Measurements from ENCODE around the gene RSPO1.
"Not testable (repeated sequence)": the region's sequence is repeated elsewhere in the genome, so short reads cannot be mapped to it uniquely, and the experiment has no call there.

Gene RSPO1

DNA sequence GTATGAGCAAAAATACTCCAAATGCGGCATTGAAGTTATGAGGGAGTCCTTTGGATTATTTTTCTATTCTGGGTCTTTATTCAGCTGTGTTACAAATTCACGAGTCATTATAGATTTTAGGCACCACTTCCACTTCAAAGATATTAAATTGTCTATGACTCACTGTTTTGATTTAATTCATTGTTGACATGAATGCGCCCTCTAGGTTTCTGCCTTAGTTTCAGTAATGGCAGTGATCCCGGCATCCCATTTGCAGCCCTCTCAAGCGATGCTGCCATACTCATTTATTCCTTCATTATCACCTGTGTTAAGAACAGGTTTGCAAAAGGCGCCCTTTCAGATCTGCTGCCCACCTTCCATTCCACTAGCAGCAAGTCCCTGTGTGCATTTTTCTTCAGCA is 14.0 kb downstream of the RSPO1 start:
- no peak for DNase-seq (ENCODE audit: low read depth in 2 of 2)

DNA sequence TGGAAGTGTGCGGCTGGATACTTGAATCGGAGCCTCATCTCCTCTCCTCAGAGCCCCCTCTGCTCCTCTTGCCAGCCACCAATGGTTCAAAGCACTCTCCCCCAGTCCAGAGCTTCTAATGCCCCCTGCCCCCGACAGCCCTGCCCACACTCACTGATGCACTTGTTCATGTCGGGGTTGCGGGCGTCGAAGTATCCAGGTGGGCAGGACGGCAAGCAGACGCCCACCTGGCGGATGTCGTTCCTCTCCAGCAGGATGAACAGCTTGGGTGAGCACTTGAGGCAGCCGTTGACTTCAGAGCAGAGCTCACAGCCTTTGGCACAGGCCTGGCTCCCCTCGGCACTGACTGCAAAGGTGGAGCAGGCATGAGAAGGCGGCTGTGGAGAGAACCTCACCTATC is 18.4 kb downstream of the RSPO1 start:
- no peak for DNase-seq (ENCODE audit: low read depth in 2 of 2)

DNA sequence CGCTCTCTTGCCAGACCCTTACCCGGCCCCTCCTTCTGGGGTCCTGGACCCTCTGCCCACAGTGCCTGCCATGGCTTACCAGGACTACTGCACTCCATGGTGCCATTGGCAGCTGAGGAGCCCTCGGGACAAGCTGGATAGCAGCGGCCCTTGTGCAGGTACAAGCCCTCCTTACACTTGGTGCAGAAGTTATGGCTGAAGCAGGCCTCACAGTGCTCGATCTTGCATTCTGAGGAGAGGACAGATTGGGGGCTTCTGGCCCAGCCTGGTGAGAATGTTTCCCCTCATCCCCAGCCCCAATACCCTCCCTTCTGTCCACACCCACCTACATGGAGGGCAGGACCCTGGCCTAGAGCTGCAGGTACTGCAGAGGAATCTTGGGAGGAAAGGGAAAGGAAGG is 20.6 kb downstream of the RSPO1 start:
- DNase-seq (ENCODE audit: low read depth in 2 of 2): no peak

- no peak for DNase-seq (ENCODE audit: low read depth in 2 of 2)
Measured at GRCh38 chr1:37612186-37612585, 22.5 kb downstream of the RSPO1 start.

GRCh38 chr1:37609994-37610393 is 24.7 kb downstream of the RSPO1 start:
- no peak for DNase-seq (ENCODE audit: low read depth in 2 of 2)

- DNase-seq (ENCODE audit: low read depth in 2 of 2): no peak
Measured at GRCh38 chr1:37609002-37609401, 25.7 kb downstream of the RSPO1 start.

- DNase-seq (ENCODE audit: low read depth in 2 of 2): no peak
Measured at GRCh38 chr1:37606481-37607263, 28.0 kb downstream of the RSPO1 start.

DNA sequence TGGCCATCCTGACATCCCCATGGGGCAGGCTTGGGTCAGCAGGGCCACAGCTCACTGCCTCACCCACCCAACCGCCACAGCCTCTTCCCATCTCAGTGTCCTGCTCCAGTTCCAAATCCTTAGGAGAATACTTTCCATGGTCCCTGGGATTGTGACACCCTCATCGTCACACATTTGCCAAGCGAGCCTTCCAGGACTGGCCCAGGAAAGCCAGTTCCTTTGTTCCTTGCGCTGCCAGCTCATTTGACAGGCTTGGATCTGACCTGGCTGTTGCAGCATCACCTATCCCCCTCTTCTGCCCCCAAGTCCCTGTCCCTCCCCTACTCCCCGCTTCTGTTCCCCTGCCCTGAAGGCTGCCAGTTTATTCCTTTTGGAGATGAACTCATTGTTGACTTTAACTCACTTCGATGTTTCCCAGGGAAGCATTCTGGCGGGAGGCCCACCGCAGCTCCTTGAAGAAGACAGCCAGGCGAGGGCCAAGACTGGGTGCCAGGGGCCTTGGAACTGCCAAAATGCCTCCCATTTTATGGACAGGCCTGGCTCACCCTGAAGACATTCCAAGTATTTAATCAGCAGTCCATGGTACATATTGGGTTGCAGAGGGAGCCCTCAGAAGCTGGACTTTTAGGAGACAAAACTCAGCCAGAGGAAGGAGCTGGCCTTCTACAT is 28.8 kb downstream of the RSPO1 start:
- DNase-seq (ENCODE audit: low read depth in 2 of 2): no peak

DNA sequence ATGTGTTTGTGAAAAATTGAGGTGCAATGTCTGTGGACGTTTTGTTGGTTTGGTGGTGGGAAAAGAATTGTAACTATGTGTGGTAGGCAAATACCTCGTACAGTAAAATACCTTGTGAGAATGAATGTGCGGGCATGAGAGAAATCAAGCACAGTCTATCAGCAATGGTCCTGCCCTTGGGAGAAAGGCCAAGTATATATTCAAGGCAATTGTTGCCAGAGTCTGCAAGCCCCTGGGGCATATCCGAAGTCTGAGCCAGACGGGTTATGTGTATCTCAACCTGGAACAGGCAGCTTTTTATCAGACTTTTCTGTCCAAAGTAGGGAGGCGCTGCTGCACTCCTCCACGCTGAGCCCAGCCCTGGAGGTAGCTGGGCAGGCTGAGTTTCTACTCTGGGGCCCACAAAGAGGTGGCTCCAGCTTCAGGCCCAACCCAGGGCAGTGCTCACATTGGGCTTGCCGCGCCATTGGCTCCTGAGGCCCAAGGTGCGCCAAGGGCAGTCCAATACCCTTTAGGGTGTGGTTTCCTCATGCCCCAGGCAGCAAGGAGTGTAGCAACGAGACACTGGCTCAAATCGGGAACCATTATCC is 29.5 kb downstream of the RSPO1 start:
- DNase-seq (ENCODE audit: low read depth in 2 of 2): no peak

DNA sequence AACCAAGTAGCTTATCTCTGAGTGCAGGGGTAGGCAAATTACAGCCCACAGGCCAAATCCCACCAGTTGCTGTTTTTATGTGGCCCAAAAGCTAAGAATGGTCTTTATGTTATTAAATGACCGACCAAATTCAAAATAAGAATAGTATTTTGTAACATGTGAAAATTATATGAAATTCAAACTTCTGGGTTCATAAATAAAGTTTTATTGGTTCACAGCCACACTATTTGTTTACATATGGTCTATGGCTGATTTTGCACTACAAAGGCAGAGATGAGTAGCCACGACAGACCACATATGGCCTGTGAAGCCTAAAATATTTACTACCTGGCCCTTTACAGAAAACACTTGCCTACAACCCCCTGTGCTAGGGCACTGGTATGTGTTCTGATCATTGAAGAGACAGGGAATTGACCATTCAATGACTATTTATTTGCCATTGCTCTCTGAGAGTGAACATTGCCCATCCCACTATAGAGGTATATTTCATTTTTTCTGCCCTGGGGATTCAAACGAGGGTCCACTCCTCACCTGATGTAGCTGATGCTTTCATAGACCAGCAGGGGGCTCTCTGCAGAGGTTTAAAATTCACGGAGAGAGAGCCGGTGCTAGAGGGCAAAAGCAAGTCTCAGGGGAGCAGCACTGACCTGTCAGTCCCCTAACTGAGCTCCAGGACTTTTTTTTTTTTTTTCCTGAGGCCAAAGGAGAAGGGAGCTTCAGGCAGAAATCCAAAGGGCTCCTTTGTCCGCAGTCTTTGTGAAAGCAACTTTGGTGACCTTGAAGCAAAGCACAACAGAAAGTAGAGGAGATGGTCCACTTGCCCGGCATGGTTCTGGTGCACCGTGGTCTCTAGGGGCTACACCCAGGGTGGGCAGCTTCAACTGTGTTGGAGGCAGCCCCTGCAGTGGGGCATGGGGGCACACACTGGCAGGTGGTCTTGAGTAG is 31.7 kb downstream of the RSPO1 start:
- peak in 1 of 2 experiments; percentile 15 for DNase-seq (ENCODE audit: low read depth in 2 of 2)

DNA sequence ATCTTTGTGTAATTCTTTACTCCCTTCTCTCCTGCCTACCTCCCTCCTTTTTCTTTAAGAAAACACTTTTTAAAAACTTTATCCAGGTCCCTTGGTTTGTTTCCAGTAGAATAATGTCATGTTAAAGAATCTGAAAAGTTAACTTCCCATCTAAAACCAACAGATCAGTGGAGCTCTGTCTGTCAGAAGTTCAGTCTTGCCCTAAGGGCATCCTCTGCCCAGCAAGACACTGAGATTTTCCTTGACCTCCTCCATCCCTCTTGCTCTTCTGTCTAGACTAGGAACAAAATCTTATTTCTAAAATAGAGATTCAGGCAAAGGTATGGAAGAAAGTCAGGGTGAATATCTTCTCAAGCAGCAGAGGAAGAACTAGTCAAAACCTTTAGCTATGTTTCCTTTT is 33.3 kb downstream of the RSPO1 start:
- DNase-seq (ENCODE audit: low read depth in 2 of 2): no peak

GRCh38 chr1:37599940-37600339 is 34.8 kb downstream of the RSPO1 start:
- DNase-seq (ENCODE audit: low read depth in 2 of 2): no peak

- no peak for DNase-seq (ENCODE audit: low read depth in 2 of 2)
Measured at GRCh38 chr1:37596182-37596667, 38.5 kb downstream of the RSPO1 start.

DNA sequence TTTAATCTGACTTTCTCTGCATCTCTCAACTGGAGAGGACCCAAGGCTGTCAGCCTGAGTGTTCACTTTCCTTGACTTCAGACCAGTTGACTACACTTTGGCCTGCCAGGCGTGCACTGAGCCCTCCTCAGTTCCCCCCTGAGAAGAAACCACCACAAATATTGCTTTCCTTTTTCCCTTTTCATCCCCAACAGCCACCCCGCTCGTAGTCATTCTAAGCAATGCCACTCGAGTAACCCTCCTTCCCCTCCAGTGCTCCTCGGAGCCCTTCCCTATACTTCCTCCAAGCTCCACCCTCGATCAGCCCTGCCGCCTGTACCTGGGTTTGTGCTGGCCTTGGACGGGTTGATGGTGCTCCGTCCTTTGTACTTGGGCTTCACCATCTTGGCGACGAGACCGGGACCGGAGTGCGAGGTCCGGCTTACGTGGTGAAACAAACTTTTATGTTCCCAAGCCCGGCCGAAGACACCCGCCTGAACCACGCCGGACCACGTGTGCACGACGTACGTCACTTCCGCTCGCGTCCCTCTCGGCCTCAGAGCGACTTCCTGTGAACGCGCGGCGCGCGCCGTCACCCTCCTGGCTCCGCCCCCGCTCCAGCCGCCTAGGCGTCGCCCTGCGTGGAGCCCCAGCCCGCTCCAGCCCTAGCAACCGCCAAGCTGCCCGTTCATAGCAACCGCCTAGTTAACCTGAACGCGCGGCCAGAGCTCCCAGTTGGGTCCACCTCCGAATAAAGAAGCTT is 39.1 kb downstream of the RSPO1 start, which contains the start of gene GNL2:
GNL2 (minus strand) TSS at position 498 of the 742 bp plus-strand sequence; CDS start at position 383, 115 bp downstream.
- peak; percentile 94 to 96 for DNase-seq (ENCODE audit: low read depth in 2 of 2)

- DNase-seq (ENCODE audit: low read depth in 2 of 2): no peak
Measured at GRCh38 chr1:37593726-37594125, 41.0 kb downstream of the RSPO1 start.

DNA sequence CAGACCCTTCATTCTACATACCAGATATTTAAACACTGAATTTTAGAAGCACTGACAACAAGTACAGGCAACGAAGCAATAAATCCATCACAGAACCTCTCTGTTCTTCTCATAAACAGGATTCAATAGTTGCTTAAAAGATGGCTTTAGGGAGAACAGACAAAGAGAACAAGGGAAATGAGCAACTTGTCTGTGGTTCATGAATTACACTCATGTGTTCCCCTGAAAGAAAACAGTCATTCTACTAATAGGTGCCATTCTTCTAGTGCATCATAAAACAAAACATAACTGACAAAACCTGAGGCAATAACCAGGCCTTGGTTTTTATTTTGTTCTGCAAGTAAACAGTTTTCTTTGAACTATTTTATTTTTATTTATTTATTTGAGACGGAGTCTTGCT is 45.8 kb downstream of the RSPO1 start:
- no peak for DNase-seq (ENCODE audit: low read depth in 2 of 2)

DNA sequence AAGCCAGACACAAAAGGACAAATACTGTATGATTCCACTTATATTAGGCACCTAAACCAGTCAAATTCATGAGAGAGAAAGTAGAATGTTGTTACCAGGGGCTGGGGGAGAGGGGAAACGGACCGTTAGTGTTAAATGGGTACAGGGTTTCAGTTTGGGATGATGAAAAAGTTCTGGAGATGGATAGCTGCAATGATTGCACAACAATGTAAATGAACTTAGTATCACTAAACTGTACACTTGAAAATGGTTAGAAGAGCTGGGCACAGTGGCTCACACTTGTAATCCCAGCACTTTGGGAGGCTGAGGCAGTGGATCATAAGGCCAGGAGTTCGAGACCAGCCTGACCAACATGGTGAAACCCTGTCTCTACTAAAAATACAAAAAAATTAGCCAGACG is 50.1 kb downstream of the RSPO1 start:
- not testable (repeated sequence) for DNase-seq (ENCODE audit: low read depth in 2 of 2)

DNA sequence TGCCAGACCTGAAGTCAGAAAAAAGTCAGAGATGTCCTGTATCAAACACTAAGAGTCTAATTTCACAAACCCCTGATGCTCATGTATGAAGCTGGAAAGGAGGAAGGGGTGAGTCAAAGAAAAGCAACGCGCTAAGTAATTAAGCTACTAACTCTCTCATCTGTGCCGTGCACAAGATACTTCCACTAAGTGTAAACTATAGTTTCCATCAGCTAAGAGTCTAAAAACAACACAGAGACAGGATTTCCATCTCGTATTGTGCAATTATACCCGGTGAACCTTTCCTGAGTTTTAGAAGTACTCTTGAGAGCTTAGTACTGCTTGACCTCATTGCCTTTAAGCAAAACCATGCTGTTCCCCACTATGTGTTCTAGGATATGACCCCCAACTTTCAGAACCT is 59.0 kb downstream of the RSPO1 start:
- DNase-seq (ENCODE audit: low read depth in 2 of 2): no peak

DNA sequence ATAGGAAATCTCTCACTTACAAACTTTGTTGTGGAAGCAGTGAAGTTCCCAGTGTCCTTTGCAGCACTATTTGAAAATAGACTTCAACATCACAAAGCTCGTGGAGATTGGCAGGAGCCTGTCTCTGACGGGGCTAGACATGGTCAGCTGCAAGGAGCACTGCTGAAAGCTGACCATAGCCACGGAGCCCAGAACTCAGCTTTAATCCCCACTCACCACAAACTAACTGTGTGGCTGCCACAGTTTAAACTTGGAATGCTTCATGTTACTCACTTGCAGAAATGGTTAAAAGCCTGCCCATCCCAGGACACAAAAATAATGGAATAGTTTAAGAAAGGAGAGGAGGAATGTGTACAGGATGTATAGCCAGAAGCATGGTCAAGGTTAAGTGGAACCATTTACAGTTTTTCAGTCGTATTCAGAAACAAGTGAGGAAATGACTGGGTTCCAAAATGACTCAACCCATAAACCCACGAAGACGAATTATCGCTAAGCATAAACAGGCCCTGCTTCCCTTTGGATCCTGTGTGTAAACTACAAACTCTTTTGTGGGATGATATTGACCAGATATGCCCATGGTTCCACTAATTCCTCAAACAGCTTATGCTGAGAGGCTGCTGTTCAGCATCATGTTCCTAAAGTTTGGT is 59.7 kb downstream of the RSPO1 start:
- no peak for DNase-seq (ENCODE audit: low read depth in 2 of 2)
